ENCODE results near the gene KRT17.
"Not testable (repeated sequence)": the region's sequence is repeated elsewhere in the genome, so short reads cannot be mapped to it uniquely, and the experiment has no call there.

The KRT17 gene

GRCh38 chr17:41635121-41636097 is 11.0 kb upstream of the KRT17 start:
- DNase-seq (ENCODE audit: low read depth in 1 of 2, low spot score in 1 of 2), result no peak

GRCh38 chr17:41634639-41635038 is 10.3 kb upstream of the KRT17 start:
- DNase-seq (ENCODE audit: low read depth in 1 of 2, low spot score in 1 of 2), result no peak

DNA sequence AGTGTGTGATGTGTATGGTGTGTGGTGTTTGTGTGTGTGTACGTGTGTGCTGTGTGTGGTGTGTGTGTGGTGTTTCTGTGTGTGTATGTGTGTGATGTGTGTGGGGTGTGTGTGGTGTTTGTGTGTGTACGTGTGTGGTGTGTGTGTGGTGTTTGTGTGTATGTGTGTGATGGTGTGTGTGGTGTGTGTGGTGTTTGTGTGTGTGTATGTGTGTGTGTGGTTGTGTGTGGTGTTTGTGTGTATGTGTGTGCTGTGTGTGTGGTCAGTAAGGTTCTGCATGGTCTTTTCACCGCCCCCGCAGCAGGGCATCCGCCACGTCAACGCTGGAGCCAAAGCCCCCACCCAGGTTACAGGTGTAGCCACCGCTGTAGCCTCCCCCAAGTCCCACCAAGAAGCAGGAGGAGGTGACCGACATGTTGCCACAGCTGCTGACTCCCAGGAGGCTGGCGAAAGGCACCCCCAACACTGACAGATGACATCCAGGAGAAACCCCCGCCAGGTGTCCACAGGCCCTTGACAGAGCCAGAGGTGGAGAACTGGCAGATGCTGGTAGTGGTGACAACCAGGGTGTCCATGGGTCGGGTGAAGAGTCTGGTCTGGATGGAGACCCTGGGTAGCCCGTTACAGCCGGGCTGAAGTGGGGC is 9.3 kb upstream of the KRT17 start:
- DNase-seq (ENCODE audit: low read depth in 1 of 2, low spot score in 1 of 2), result no peak

DNA sequence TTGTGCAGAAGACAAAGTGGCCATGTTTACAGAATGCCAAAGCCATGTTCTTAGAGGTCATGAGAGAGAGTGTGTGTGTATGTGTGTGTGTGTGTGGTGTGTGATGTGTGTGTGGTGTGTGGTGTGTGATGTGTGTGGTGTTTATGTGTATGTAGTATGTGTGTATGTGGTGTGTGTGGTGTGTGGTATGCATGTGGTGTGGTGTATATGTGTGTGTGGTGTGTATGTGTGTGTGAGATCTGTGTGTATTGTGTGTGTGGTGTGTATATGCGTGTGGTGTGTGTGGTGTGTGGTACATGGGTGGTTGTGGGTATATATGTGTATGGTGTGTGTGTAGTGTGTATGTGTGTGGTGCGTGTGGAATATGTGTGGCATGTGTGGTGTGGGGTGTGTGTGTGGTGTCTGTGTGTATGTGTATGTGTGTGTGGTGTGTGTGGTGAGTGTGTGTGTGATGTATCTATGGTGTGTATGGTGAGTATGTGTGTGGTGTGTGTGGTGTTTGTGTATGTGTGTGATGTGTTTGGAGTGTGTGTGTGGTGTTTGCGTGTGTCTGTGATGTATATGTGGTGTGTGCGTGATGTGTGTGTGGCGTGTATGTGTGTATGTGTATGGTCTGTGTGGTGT is 8.2 kb upstream of the KRT17 start:
- DNase-seq (ENCODE audit: low read depth in 1 of 2, low spot score in 1 of 2), result no peak

DNA sequence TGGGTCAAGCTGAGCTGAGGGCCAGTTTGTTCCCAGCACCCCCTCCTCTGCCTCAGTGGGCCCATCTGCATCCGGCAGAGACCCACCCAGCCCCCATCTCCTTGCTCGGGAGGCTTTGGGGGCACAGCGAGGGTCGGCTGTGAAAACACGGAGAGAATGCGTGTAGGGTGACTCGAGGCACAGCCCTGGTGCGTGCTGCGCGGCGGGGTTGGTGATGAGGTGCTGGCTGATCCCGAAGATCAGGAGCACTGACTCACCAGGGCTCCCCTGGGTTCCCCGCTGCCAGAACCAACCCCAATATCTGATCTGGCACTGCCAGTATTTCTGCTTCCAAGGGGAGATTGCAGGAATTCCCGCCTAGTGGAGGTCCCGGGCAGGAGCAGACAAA is 7.5 kb upstream of the KRT17 start:
- DNase-seq (ENCODE audit: low read depth in 1 of 2, low spot score in 1 of 2), result no peak

- DNase-seq (ENCODE audit: low read depth in 1 of 2, low spot score in 1 of 2), result no peak
Observed at GRCh38 chr17:41631025-41631897, 6.9 kb upstream of the KRT17 start.

DNA sequence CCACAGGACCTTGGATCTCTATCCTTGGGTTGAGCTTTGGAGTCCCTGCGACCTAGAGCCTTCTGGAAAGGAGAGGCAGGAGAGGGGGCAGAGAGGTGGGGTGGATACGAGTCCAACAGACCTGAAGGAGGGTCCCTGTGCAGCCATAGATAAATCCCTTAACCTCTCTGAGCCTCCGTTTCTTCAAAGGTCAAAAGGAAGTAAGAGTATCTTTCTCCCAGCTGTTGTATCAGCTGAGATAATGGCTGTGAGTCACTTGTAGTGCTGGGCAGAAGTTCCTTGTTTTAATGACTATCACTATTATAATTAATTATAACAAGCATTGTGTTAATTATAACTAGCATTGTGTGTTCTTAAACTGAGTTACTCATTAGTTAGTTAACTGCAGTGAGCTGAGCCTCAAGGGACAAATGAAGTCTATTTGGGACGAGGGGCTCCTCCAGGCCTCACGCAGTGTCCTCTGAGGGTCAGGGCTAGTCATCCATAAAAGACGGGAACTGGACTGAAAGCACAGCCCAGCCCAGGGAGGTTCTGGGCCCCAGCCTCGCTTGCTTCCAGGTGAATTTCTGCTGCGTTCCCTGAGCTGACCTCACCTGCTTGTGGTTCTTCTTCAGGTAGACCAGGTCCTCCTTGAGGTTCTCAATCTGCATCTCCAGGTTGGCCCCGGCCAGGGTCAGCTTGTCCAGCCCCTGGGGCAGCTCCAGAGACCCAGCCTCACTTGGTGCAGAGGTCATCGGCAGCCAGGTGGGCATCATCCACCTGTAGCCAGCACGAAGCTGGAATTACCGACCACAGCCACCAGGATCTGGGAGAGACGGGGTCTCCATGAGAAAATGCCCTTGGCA is 5.7 kb upstream of the KRT17 start:
- no peak for DNase-seq (ENCODE audit: low read depth in 1 of 2, low spot score in 1 of 2)

GRCh38 chr17:41629316-41629715 is 4.9 kb upstream of the KRT17 start:
- no peak for DNase-seq (ENCODE audit: low read depth in 1 of 2, low spot score in 1 of 2)

GRCh38 chr17:41628621-41629255 is 4.4 kb upstream of the KRT17 start:
- DNase-seq (ENCODE audit: low read depth in 1 of 2, low spot score in 1 of 2), result not testable (repeated sequence)

DNA sequence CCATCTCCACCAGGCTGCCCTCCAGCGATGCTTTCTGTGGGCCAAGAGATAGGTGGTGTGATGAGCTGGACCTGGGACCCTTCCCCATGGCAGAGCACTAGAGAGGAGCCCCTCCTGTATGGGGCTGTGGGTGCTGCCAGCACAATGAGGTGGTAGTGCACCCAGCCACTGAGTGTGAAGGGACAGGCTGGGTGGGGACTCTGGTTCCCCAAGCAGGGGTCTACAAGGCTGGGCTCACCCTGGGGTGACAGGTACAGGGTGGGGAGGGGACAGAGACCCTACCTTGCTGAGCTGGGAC is 3.6 kb upstream of the KRT17 start:
- not testable (repeated sequence) for DNase-seq (ENCODE audit: low read depth in 1 of 2, low spot score in 1 of 2)

DNA sequence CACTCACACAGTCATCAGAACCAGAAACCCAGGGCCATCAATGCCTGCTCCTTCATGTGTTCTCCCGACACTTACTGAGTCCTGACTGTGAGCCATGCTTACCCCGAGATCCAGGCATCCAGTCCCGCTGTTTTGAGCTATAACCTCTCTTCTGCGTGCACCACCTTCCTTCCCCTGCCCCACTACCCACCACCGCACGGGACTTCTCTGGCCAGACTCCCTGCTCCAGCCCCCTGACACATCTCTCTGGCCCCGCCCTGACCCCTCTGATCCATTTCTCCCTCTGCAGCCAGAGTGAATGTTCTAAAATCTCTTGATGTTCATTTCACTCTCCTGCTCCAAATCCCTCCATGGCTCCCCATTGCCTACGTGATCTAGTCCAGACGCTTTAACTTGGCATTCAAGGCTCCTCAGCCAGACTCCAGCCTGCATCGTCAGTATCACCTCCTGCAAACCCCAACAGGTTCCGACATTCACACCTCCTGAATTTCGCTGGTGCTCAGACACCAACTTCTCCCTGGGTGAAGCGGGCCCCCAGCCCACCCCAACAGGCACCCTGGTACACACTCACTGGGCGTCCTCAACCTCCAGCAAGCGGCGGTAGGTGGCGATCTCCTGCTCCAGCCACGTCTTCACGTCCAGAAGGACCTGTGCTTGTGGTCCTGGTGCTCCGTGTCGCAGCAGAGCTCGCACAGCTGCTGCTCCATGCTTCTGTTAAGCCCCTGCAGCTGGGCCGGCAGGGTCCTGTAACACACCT is 3.1 kb upstream of the KRT17 start:
- DNase-seq (ENCODE audit: low read depth in 1 of 2, low spot score in 1 of 2), result no peak

DNA sequence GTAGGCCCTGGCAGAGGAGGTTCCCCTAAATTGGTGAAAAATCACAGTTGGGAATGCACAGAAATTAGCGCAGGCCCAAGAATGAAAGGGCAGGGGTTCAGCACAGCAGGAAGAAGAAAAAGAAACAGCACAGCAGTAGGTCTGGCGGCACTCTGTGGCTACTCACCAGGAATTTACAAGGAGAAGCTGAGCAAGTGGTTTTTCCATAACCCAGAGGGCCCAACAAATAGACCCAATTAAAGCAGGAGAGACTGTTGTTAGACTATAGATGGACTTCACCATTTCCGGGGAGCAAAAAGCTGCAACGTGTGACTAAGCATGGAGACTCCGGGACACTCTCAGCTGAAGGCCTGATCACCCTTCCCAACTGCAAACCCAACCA is 2.5 kb upstream of the KRT17 start:
- DNase-seq (ENCODE audit: low read depth in 1 of 2, low spot score in 1 of 2), result not testable (repeated sequence)

- DNase-seq (ENCODE audit: low read depth in 1 of 2, low spot score in 1 of 2), result not testable (repeated sequence)
Observed at GRCh38 chr17:41626028-41626913, 1.9 kb upstream of the KRT17 start.

- no peak for DNase-seq (ENCODE audit: low read depth in 1 of 2, low spot score in 1 of 2)
Observed at GRCh38 chr17:41625602-41626001, 1.2 kb upstream of the KRT17 start.

- DNase-seq (ENCODE audit: low read depth in 1 of 2, low spot score in 1 of 2), result not testable (repeated sequence)
Observed at GRCh38 chr17:41623184-41623861, 1.1 kb downstream of the KRT17 start.

DNA sequence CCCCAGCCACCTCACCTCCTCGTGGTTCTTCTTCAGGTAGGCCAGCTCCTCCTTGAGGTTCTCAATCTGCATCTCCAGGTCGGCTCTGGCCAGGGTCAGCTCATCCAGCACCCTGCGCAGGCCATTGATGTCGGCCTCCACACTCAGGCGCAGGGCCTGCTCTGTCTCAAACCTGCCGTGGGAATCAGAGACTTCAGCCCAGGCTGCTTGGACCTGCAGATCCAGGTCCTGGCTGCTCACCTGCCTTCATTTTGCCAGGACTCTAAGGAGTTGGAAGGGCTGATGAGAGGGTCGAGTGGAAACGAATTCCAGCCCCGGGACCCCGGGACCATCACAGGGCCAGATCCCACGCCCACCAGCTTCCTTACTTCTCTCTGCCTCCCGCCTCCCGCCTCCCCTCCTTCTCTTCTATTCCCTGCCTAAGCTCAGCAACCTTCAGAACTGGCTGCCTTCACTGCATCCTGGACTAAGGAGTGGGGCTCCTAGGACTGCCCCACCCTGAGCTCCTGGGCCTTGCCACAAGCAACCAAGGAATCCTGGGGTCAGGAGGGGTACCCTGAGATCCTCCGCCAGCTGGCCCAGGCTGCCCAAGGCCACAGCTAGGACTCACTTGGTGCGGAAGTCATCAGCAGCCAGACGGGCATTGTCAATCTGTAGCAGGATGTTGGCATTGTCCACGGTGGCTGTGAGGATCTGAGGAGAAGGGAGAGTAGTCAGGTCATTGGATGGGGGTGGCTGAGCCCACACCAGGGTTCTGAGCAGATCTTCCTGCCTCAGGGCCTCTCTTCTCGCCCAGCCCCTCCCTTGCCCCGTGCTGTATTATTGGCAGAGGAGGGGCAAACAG is 1.8 kb downstream of the KRT17 start:
- not testable (repeated sequence) for DNase-seq (ENCODE audit: low read depth in 1 of 2, low spot score in 1 of 2)

DNA sequence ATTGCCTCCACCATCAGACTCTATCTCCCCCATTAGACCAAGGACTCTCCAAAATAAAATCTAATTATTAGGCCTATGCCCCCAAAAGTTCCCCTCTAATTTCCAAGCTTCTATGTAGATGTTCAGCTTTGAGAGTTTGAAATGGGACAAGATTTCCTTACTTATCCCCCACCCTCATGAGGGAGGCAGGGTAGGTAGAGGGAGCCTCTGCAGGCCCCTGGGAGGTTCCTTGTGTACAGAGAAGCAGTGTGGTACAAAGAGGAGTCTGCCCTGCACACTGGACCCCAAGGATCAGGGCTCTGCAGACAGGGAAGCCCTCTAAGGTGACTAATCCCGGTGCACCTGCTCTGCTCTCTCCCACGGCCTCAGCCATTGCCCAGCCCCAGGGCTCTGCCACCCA is 2.5 kb downstream of the KRT17 start:
- DNase-seq (ENCODE audit: low read depth in 1 of 2, low spot score in 1 of 2), result no peak
